Gastroesophageal sphincter (tissue), 4 donors: ENCODE measurements around the gene SMCR8. TPM values are rescaled to one million over a fixed set of nuclear protein-coding genes. Genes with fewer than 3 reads are reported as not detected.
A peak's percentile ranks its signal among the peaks of the same experiment; 100 is the strongest.

Experiments used
- ATAC-seq: fragments of 150-250 bp; one replicate; pipeline ENCODE4 v1.9.1; 2016; ENCODE audit warnings: mild to moderate bottlenecking, moderate library complexity
- H3K27ac ChIP-seq, 4 donors: fragments of 200-600 bp; sonication (generic) in 3 of 4; 1 replicate in 3 of 4; 2 replicates in 1 of 4; pipeline ENCODE4 v1.5.1; 2016 to 2019
- H3K27me3 ChIP-seq: fragments of 200-600 bp; sonication (generic); one replicate; pipeline ENCODE4 v1.5.1; 2019
- H3K36me3 ChIP-seq, 2 donors: fragments of 200-600 bp; sonication (generic); one replicate each; pipeline ENCODE4 v1.5.1; 2019; ENCODE audit warnings: control low read depth in 1 of 2
- H3K4me1 ChIP-seq, 3 donors: fragments of 200-600 bp; sonication (generic); 1 replicate in 2 of 3; 2 replicates in 1 of 3; pipeline ENCODE4 v1.5.1; 2016 to 2019; ENCODE audit warnings: control low read depth in 2 of 3
- H3K4me3 ChIP-seq, 2 donors: fragments of 200-600 bp; sonication (generic); one replicate each; pipeline ENCODE4 v1.5.1; 2019; ENCODE audit warnings: mild to moderate bottlenecking in 1 of 2, moderate library complexity in 1 of 2
- H3K9me3 ChIP-seq, 3 donors: fragments of 200-600 bp; sonication (generic); one replicate each; pipeline ENCODE4 v1.5.1; 2017 to 2019; ENCODE audit warnings: control low read depth in 2 of 3
- CTCF ChIP-seq, 4 experiments: fragments of 200-600 bp in 2 of 4; fragments of 450-650 bp in 2 of 4; sonication (generic) in 1 of 4; IDR thresholded peaks; one replicate each; pipeline ENCODE4 v1.5.1; 2017 to 2019; ENCODE audit warnings: antibody characterized with exemption in 4 of 4, mild to moderate bottlenecking in 2 of 4, moderate library complexity in 2 of 4
- EP300 ChIP-seq: sonication (generic); formaldehyde crosslinking; IDR thresholded peaks from one replicate; pipeline ENCODE4 v1.6.1; 2017; ENCODE audit warnings: antibody characterized with exemption, mild to moderate bottlenecking
- POLR2A ChIP-seq, 2 donors: fragments of 450-650 bp; IDR thresholded peaks; one replicate each; pipeline ENCODE4 v1.6.1; 2017; ENCODE audit warnings: antibody characterized with exemption in 2 of 2, mild to moderate bottlenecking in 2 of 2, moderate library complexity in 1 of 2
- POLR2AphosphoS5 ChIP-seq: sonication (generic); formaldehyde crosslinking; IDR thresholded peaks from one replicate; pipeline ENCODE4 v1.6.1; 2017; ENCODE audit warnings: antibody characterized with exemption
- WGBS, 2 donors: methylation state at CpG; one replicate each; pipeline ENCODE4 v1.1.5; 2018; ENCODE audit warnings: low coverage in 1 of 2; 5-methylcytosine and 5-hydroxymethylcytosine counted together
- total RNA-seq, 4 donors: library from RNA; depleted of rRNA; stranded (reverse); fragments of >200 nt; gene quantifications; one replicate each; pipeline ENCODE4 v1.1.0, GENCODE V29; 2016

The SMCR8 gene
- total RNA-seq, 4 donors from 2014 or later: 14.0 to 20.0 (median 14.9) TPM

DNA sequence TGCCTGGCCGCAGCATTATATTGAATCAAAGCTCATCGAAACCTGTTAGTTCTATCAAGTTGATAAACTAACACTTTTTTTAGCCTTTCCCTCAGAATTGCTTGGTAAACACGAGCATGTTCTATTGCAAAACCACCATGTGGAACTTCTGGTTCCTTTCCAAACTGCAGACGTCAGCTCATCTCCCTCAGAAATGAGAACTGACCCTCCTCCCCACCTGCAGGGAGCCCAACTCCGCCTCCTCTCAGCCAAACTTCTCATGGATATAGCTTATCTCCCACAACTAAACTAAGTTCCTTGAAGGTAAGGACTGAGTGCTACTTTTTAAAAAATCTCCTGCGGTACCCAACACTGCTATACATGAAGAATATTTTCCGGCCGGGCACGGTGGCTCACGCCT, 41.5 kb downstream of the SMCR8 start:
- WGBS, 2 donors: 78 to 87% methylated on average over 5 to 7 of the region's 10 CpGs
- no peak for TF ChIP-seq EP300
- TF ChIP-seq POLR2A (IDR thresholded peaks at IDR 0.05): no peak
- TF ChIP-seq CTCF (IDR thresholded peaks at IDR 0.05): no peak
- no peak for TF ChIP-seq POLR2AphosphoS5
- Histone ChIP-seq H3K27ac (peak overlapping the region in 3 of 4 donors; percentile 53 to 61 (median 54)), H3K36me3 (peaks cover 0 to 73% of the 10 kb centered on the region in 2 donors), H3K9me3 (no peaks in the 10 kb centered on the region), H3K27me3 (no peaks in the 10 kb centered on the region), H3K4me3 (no peak overlapping the region), H3K4me1 (peaks cover 0 to 16% (median 0%) of the 10 kb centered on the region in 3 donors)
- ATAC-seq: peak; percentile 86

GRCh38 chr17:18360518-18360917, 45.4 kb downstream of the SMCR8 start:
- 82 to 100% methylated on average over 5 to 6 of the region's 8 CpGs for WGBS, 2 donors
- TF ChIP-seq EP300 (no peak), POLR2AphosphoS5 (no peak), CTCF (IDR thresholded peaks at IDR 0.05) (no peak), POLR2A (IDR thresholded peaks at IDR 0.05) (no peak)

GRCh38 chr17:18361837-18362697, 47.0 kb downstream of the SMCR8 start:
- H3K9me3 ChIP-seq: no peaks in the 10 kb centered on the region
- peak overlapping the region in 3 of 4 donors; percentile 81 to 90 (median 87) for H3K27ac ChIP-seq
- peak overlapping the region in 1 of 2 donors; percentile 93 for H3K4me3 ChIP-seq
- no peak for ATAC-seq
- peaks cover 0 to 31% (median 4%) of the 10 kb centered on the region in 3 donors for H3K4me1 ChIP-seq
- 57 to 74% methylated on average over 9 of the region's 15 CpGs for WGBS, 2 donors
- peaks cover 0 to 27% of the 10 kb centered on the region in 2 donors for H3K36me3 ChIP-seq
- TF ChIP-seq POLR2A (IDR thresholded peaks at IDR 0.05) (no peak), EP300 (no peak), POLR2AphosphoS5 (no peak)
- H3K27me3 ChIP-seq: no peaks in the 10 kb centered on the region

More at GRCh38 chr17:18360518-18360917, 45.4 kb downstream of the SMCR8 start:
- no peak overlapping the region for H3K27ac ChIP-seq
- no peaks in the 10 kb centered on the region for H3K9me3 ChIP-seq
- peaks cover 0 to 37% of the 10 kb centered on the region in 2 donors for H3K36me3 ChIP-seq
- no peaks in the 10 kb centered on the region for H3K27me3 ChIP-seq
- no peak overlapping the region for H3K4me3 ChIP-seq
- ATAC-seq: no peak
- H3K4me1 ChIP-seq: peaks cover 0 to 38% (median 4%) of the 10 kb centered on the region in 3 donors

GRCh38 chr17:18362698-18363100, 47.6 kb downstream of the SMCR8 start:
- TF ChIP-seq POLR2AphosphoS5 (peak; percentile 26), EP300 (no peak)
- ATAC-seq: peak; percentile 17
- H3K4me1 ChIP-seq: peaks cover 0 to 26% (median 4%) of the 10 kb centered on the region in 3 donors
- H3K27ac ChIP-seq: peak overlapping the region; percentile 54 to 90 (median 84)
- WGBS, 2 donors: 0 to 15% methylated on average over 2 to 8 of the region's 14 CpGs
- no peaks in the 10 kb centered on the region for H3K9me3 ChIP-seq
- H3K36me3 ChIP-seq: peaks cover 0 to 27% of the 10 kb centered on the region in 2 donors
- H3K27me3 ChIP-seq: no peaks in the 10 kb centered on the region
- peak overlapping the region; percentile 90 to 93 for H3K4me3 ChIP-seq

GRCh38 chr17:18363101-18364049, 48.3 kb downstream of the SMCR8 start, which contains the start of gene SHMT1:
SHMT1 (minus strand) TSS chr17:18363550; CDS start chr17:18355981, 7,569 bp downstream.
- Histone ChIP-seq H3K4me3 (peak within 1 kb of the TSS; percentile 90 to 93), H3K27me3 (no peaks in the 10 kb centered on the region), H3K36me3 (peaks cover 0 to 24% of the 10 kb centered on the region in 2 donors), H3K27ac (peak within 1 kb of the TSS; percentile 54 to 90 (median 84)), H3K9me3 (no peaks in the 10 kb centered on the region), H3K4me1 (peaks cover 0 to 26% (median 4%) of the 10 kb centered on the region in 3 donors)
- ATAC-seq: peak; percentile 100
- WGBS, 2 donors: 2% methylated on average over 5 of the region's 76 CpGs; no CpG with 5 or more reads in 1 of the 2 donors
- TF ChIP-seq POLR2A (IDR thresholded peaks at IDR 0.05) (peak; percentile 61 to 73), EP300 (no peak), CTCF (IDR thresholded peaks at IDR 0.05) (no peak), POLR2AphosphoS5 (peak; percentile 82)
